Measurements from ENCODE around the gene YWHAE. TPM values are rescaled to one million over a fixed set of nuclear protein-coding genes. Genes with fewer than 3 reads are reported as not detected.

The YWHAE gene
- total RNA-seq, 4 donors from 2014 or later = 505 to 758 (median 567) TPM

- no peak overlapping the region for H3K4me3 ChIP-seq
- H3K27me3 ChIP-seq = no peaks in the 10 kb centered on the region
- no peak for DNase-seq
- intact Hi-C loops (cut with DNase I) = loop anchor here (10.0 kb wide), 1 partner anchor 57 kb away; no protein-coding TSS in a partner anchor
- H3K9me3 ChIP-seq = no peaks in the 10 kb centered on the region
- TF ChIP-seq POLR2A (IDR thresholded peaks at IDR 0.05) (no peak), CTCF (IDR thresholded peaks at IDR 0.05) (no peak)
- peaks cover 0 to 36% (median 0%) of the 10 kb centered on the region in 3 donors for H3K36me3 ChIP-seq
- peaks cover 44 to 100% (median 83%) of the 10 kb centered on the region in 3 donors for H3K4me1 ChIP-seq
- H3K27ac ChIP-seq = peak overlapping the region in 2 of 4 donors; percentile 13 to 39
- WGBS, 2 donors = 48 to 77% methylated on average over 2 to 3 of the region's 3 CpGs
Observed at GRCh38 chr17:1377334-1377733, 22.7 kb downstream of the YWHAE start.

- peaks cover 42 to 100% (median 77%) of the 10 kb centered on the region in 3 donors for H3K4me1 ChIP-seq
- no peak for DNase-seq
- no peaks in the 10 kb centered on the region for H3K27me3 ChIP-seq
- H3K27ac ChIP-seq = peak overlapping the region in 2 of 4 donors; percentile 39 to 40
- H3K4me3 ChIP-seq = no peak overlapping the region
- H3K9me3 ChIP-seq = no peaks in the 10 kb centered on the region
- H3K36me3 ChIP-seq = peaks cover 0 to 39% (median 0%) of the 10 kb centered on the region in 3 donors
- TF ChIP-seq CTCF (IDR thresholded peaks at IDR 0.05) (no peak), POLR2A (IDR thresholded peaks at IDR 0.05) (no peak)
- intact Hi-C loops (cut with DNase I) = loop anchor here (10.0 kb wide), 1 partner anchor 59 kb away; no protein-coding TSS in a partner anchor
- WGBS, 2 donors = 28 to 36% methylated on average over 5 of the region's 5 CpGs
Observed at GRCh38 chr17:1376061-1376460, 24.0 kb downstream of the YWHAE start.

GRCh38 chr17:1375615-1376014 lies 24.4 kb downstream of the YWHAE start:
- TF ChIP-seq CTCF (IDR thresholded peaks at IDR 0.05) = no peak
- TF ChIP-seq POLR2A (IDR thresholded peaks at IDR 0.05) = no peak
- H3K36me3 ChIP-seq = peaks cover 0 to 39% (median 0%) of the 10 kb centered on the region in 3 donors
- no peaks in the 10 kb centered on the region for H3K27me3 ChIP-seq
- 6 to 25% methylated on average over 2 of the region's 2 CpGs for WGBS, 2 donors
- peak overlapping the region in 2 of 4 donors; percentile 39 to 40 for H3K27ac ChIP-seq
- DNase-seq = no peak
- no peak overlapping the region for H3K4me3 ChIP-seq
- no peaks in the 10 kb centered on the region for H3K9me3 ChIP-seq
- H3K4me1 ChIP-seq = peaks cover 38 to 100% (median 72%) of the 10 kb centered on the region in 3 donors
- intact Hi-C loops (cut with DNase I) = loop anchor here (10.0 kb wide), 1 partner anchor 59 kb away; no protein-coding TSS in a partner anchor

GRCh38 chr17:1374431-1375177 lies 25.4 kb downstream of the YWHAE start:
- H3K4me3 ChIP-seq = no peak overlapping the region
- 55 to 56% methylated on average over 10 of the region's 10 CpGs for WGBS, 2 donors
- no peaks in the 10 kb centered on the region for H3K9me3 ChIP-seq
- TF ChIP-seq CTCF (IDR thresholded peaks at IDR 0.05) (no peak), POLR2A (IDR thresholded peaks at IDR 0.05) (no peak)
- intact Hi-C loops (cut with DNase I) = loop anchor here (10.0 kb wide), 1 partner anchor 60 kb away; no protein-coding TSS in a partner anchor
- H3K36me3 ChIP-seq = peaks cover 0 to 39% (median 0%) of the 10 kb centered on the region in 3 donors
- DNase-seq = no peak
- H3K27ac ChIP-seq = peak overlapping the region in 2 of 4 donors; percentile 3 to 27
- peaks cover 29 to 100% (median 62%) of the 10 kb centered on the region in 3 donors for H3K4me1 ChIP-seq
- H3K27me3 ChIP-seq = no peaks in the 10 kb centered on the region

- H3K4me1 ChIP-seq = peaks cover 29 to 100% (median 54%) of the 10 kb centered on the region in 3 donors
- TF ChIP-seq CTCF (IDR thresholded peaks at IDR 0.05) = no peak
- no peak for TF ChIP-seq POLR2A (IDR thresholded peaks at IDR 0.05)
Observed at GRCh38 chr17:1373707-1374237, 26.2 kb downstream of the YWHAE start.

More at GRCh38 chr17:1373707-1374237, 26.2 kb downstream of the YWHAE start:
- Histone ChIP-seq H3K4me3 (peak overlapping the region in 1 of 4 donors; percentile 22), H3K27me3 (no peaks in the 10 kb centered on the region), H3K36me3 (peaks cover 0 to 39% (median 0%) of the 10 kb centered on the region in 3 donors), H3K9me3 (no peaks in the 10 kb centered on the region), H3K27ac (peak overlapping the region in 1 of 4 donors; percentile 27)
- 58 to 67% methylated on average over 7 to 8 of the region's 9 CpGs for WGBS, 2 donors
- intact Hi-C loops (cut with DNase I) = loop anchor here (10.0 kb wide), 1 partner anchor 61 kb away; no protein-coding TSS in a partner anchor
- DNase-seq = no peak

Measured in esophagus squamous epithelium (tissue), 5 donors.